Astrocyte (in vitro differentiated cells and primary cell): ENCODE data around the gene FRMD4A.

Source experiments
- CTCF ChIP-seq: IDR thresholded peaks from 2 replicates; pipeline ENCODE4 v1.5.1; 2011; ENCODE audit warnings: low read depth, mild to moderate bottlenecking, inconsistent platforms, low read length, moderate library complexity; ENCODE audit not compliant: insufficient read depth
- EZH2 ChIP-seq: IDR thresholded peaks from 2 replicates; pipeline ENCODE4 v1.6.1; 2012; ENCODE audit warnings: mild to moderate bottlenecking, low read length, inconsistent platforms; ENCODE audit not compliant: insufficient read depth

GRCh38 chr10:14358886-14359573 lies 28.3 kb upstream of the FRMD4A start:
- TF ChIP-seq CTCF (no peak), EZH2 (no peak)
